ENCODE measurements around the gene BANF2.

DNA sequence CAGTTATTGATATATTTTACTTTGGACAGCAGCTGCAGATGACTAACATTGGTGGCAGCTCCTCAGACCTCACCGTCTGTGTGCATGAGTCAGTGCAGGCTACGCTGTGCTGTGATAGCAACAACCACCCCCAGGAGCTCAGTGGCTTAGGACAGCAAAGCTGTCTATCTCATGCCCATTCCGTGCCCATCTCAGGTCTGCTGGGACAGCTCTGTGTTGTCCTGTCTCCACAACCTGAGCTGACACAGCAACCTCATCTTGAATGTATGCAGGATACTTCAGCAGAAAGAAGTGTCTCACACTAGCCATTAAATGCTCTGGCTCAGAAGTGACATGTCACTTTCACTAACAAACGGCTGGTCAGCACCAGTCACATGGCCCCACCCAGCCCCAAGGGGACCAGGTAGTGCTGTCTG, 47.7 kb downstream of the BANF2 start:
- no peak for TF ChIP-seq POLR2AphosphoS5 (IDR thresholded peaks at IDR 0.05; ENCODE audit: insufficient read depth in 1 of 2, low read depth in 1 of 2)
- TF ChIP-seq CTCF (IDR thresholded peaks at IDR 0.05): no peak
- no peak for TF ChIP-seq POLR2A (IDR thresholded peaks at IDR 0.05)

All from vagina (tissue), 2 donors.